Measurements from ENCODE around the gene ARMS2. TPM values are rescaled to one million over a fixed set of nuclear protein-coding genes. Genes with fewer than 3 reads are reported as not detected.

ARMS2 gene
- polyA plus RNA-seq, 3 donors: not detected

DNA sequence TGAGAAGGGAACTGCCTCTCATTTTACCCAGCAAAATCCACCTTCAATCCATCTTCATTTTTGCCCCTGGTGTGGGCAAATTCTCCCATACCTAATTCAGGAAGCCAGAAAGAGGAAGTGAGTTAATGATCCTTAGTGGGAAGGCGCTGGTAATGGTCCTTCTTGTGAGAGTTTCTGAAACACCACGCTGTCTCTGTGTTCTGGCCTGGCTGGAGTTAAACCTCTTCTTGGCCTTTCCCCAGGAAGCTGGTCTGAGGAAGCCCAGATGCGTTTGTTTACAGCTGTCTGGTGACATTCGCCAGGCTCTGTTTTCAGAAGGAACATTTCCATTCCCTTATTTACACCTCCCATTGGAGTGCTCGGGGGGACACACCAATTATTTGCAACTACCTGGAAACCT, 31.2 kb downstream of the ARMS2 start:
- H3K27ac ChIP-seq (ENCODE audit: low read depth, low read length): peak overlapping the region; percentile 13
- 21 to 42% (median 29%) methylated on average over 5 of the region's 5 CpGs for WGBS, 3 donors

DNA sequence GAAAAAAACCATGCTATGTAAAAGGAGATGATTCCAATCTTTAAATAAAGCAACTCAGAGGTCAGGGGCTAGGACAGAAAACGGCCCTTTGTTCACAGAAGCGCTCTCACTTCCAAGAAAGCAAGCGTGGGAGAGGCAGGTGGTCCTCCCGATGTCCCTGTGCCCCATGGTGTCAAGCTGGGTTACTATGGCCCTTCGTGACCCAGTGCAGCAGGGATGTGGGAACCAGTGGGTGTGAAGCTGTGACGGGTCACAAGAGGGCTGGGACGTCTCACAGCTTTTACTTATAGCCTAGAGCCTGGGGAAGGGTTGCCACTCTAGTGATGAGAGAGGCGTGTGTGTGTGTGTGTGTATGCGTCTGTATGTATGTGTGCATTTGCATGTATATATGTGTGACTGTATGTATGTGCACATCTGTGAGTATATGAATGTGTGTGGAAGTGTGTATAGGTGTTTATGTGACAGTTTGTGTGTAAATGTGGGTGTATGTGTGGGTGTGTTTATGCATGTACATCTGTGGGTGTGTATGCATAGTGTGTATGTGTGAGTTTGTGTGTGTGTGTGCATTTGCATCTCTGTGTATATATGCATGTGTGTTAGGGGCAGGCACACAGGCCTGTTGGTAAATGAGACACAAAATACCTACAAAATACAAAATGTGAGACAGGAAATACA, 32.1 kb downstream of the ARMS2 start:
- 77 to 88% (median 78%) methylated on average over 9 of the region's 9 CpGs for WGBS, 3 donors
- H3K27ac ChIP-seq (ENCODE audit: low read depth, low read length): no peak overlapping the region

DNA sequence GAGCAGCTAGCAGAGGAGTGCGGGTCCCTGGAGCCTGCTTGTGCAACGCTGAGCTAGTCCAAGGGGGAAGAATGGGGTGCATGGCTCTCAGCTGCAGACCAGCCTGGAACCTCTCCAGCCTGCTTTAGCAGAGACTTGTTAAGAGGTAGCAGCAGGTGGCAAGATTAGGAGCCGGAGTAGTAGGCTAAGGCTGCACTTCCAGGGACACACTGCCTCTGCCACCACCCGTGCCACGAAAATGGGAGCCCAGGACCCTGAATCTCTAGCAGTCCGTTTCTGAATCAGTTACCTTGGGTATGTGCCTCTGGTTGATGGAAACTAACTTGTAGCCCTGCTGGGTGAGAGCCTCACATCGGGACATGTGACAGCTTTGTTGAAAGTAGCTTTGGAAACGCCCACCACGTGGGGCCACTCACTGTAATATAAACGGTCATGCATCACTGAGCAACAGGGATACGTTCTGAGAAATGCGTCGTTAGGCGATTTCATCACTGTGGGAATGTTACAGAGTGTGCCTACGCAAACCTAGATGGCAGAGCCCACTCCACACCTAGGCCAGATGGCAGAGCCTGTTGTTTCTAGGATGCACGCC, 32.8 kb downstream of the ARMS2 start:
- H3K27ac ChIP-seq (ENCODE audit: low read depth, low read length): no peak overlapping the region
- 72 to 77% (median 76%) methylated on average over 16 of the region's 16 CpGs for whole genome bisulfite sequencing, 3 donors

DNA sequence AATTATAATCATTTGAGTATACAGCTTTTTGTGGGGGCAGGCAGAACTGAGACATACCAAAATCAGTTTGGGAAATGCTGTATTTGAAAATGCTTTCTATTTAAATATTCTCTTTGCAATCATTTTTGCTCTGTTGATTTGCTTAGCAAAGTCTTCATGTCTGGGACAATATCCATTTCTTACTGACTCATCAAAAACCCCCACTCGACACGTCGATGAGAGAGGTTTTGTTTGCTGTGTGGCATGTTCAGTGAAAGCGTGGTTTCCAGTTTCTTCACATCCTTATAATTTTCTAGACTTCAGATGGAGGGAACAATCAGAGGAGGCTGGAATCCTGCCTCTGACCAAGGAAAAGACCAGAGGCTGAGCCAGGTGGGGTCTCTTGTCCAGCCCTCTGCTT, 35.8 kb downstream of the ARMS2 start:
- H3K27ac ChIP-seq (ENCODE audit: low read depth, low read length): no peak overlapping the region
- WGBS, 3 donors: 68 to 87% (median 72%) methylated on average over 4 of the region's 4 CpGs

DNA sequence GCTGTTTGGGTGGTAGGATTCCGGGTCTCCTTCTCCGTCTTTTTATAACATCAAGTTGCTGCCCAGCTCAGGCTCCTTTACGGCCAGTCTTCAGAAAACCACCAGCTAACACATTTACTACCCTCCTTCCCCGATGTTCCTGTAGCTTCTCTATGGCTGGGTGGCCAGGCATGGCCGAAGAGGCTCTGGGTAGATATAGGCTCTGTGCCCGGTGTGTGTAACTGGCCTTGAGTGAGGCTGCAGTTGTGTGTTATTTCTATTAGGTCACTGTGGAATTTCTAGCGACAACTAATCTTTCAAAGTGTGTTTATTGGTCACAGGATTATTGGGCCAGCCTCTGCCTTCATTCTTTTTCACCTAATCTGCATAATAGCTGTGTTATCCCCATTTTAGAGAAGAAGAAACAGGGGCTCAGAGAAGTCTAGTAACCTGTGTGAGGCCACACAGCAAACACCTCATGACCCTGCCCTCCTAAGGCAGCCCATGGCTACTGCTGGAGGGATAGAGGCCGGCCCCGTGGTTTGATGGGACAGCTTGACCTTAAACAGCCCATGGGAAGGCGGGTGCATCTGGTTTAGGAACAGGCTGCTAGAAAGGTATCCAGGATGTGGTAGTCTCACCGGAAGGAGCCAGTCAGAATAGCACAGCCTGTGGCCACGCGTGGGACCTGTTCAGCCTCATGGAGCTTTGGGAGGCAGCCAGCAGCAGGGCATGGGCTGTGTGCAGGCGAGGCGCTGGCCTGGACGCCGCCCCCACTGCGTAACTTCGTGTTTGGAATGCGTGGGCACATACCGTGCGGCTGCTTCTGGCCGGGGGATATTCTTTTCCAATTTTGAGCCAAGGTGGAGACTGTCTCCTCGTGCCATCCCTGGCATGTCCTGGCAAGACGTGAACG, 36.6 kb downstream of the ARMS2 start:
- 76 to 82% (median 77%) methylated on average over 26 of the region's 26 CpGs for WGBS, 3 donors
- H3K27ac ChIP-seq (ENCODE audit: low read depth, low read length): no peak overlapping the region

DNA sequence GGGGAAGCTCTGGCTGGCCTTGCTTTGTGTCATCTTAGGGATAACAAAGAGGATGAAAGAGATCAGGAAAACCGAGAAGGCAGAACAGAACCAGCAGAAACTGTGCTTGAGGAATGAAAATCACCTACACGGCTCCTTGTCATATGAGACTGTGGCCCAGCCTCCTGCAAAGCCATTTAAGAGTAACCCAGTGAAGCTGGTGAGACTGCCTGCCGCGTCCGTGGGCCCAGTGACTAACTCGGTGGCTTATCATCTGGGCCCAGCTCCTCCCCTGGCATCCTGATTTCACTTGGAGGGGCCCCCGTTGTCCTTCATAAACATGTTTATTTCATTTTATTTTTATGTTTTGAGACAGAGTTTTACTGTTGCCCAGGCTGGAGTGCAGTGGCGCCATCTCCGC, 37.6 kb downstream of the ARMS2 start:
- no peak overlapping the region for H3K27ac ChIP-seq (ENCODE audit: low read depth, low read length)
- WGBS, 3 donors: 79 to 86% (median 85%) methylated on average over 9 of the region's 9 CpGs

DNA sequence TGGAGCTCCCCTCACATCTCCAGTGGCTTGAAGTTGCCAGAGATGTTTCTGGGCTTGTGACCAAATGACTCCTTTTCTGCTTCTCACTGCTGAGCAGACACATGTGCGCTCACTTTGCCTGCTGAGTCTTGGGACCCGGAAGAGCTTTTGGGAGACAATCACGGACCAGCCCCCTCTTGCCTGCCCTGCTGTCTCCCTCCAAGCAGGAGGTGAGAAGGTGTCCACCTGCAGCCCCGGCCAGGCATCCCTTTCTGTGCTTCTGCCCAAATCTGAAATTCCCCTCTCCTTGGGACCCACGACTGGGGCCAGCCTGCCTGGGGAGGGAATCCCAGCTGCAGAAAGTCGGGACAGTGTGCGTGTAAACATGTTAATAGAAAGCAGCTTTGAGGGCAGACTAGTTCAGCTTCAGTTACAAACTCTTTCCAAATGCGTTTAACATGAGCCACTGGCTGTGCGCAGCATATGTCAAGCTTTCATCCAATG, 38.6 kb downstream of the ARMS2 start:
- no peak overlapping the region for H3K27ac ChIP-seq (ENCODE audit: low read depth, low read length)
- WGBS, 3 donors: 59 to 82% (median 63%) methylated on average over 9 of the region's 9 CpGs

DNA sequence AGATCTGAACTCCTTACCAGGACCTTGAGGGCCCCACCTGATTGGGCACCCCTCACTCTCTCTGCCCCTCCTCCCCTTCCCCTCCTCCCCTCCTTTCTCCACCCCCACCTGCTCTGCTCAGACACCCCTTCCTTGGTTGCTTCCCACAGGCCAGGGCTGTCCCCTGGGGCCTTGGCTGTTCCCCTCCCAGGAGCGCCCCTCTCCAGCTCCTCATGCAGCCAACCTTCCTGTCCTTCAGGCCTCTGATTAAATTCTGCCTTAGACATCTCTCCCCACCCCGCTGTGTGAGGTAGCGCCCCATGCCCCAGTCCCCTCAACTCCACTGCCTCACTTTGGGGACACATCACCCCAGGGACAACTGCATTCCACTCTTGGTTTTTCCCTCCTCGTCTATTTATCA, 39.3 kb downstream of the ARMS2 start:
- H3K27ac ChIP-seq (ENCODE audit: low read depth, low read length): no peak overlapping the region
- 77 to 95% (median 88%) methylated on average over 4 of the region's 4 CpGs for WGBS, 3 donors

DNA sequence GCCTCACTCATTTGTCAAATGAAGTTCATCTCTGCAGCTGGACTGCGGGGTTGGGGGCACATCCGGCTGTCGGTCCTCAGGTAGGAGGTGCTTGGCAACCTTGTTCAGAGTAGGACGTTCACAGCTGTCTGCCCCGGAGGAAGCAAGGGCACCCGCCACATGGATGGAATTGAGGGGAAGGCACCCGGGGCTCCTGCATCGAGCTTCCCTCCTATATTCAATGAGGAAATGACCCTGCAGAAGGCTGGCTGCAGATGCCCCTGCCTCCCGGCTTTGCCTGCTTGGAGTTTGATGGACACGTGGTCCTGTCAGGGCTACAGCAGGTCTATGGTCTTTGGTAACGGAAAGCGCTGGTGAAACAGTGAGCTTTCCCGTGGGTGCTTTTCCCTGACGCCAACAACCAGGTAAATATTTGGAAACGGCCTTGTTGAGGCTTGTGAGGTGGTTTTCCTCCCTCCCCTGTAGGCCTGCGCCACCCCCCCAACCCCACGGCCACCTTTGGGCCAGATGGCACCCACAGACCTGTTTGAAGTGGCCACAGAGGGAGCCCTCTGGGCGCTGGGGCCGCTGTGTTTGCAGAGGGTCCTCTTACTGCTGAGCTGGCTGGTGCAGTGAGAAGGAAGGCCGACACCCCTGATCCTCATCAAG, 39.8 kb downstream of the ARMS2 start:
- WGBS, 3 donors: 79 to 91% (median 80%) methylated on average over 20 of the region's 20 CpGs
- no peak overlapping the region for H3K27ac ChIP-seq (ENCODE audit: low read depth, low read length)

DNA sequence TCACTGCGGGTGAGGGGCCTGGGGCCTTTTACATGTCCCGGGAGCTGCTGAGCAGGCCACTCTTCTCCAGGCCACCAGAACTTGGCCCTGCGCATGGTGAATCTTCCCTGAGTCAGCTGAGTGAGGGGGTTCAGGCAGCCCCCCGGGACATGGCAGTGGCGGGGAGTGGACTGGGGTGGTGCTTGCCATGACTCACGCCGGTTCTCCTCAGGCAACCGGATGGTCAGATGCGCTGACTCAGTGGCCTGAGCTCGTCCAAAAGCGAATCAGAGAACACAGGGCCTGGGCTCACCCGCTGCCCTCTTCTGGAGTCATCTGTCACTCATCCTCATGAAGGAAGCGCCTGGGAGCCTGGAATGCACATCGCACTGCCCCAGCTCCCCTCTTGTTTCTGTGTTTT, 40.4 kb downstream of the ARMS2 start:
- WGBS, 3 donors: 63 to 88% (median 70%) methylated on average over 14 of the region's 14 CpGs
- H3K27ac ChIP-seq (ENCODE audit: low read depth, low read length): no peak overlapping the region

DNA sequence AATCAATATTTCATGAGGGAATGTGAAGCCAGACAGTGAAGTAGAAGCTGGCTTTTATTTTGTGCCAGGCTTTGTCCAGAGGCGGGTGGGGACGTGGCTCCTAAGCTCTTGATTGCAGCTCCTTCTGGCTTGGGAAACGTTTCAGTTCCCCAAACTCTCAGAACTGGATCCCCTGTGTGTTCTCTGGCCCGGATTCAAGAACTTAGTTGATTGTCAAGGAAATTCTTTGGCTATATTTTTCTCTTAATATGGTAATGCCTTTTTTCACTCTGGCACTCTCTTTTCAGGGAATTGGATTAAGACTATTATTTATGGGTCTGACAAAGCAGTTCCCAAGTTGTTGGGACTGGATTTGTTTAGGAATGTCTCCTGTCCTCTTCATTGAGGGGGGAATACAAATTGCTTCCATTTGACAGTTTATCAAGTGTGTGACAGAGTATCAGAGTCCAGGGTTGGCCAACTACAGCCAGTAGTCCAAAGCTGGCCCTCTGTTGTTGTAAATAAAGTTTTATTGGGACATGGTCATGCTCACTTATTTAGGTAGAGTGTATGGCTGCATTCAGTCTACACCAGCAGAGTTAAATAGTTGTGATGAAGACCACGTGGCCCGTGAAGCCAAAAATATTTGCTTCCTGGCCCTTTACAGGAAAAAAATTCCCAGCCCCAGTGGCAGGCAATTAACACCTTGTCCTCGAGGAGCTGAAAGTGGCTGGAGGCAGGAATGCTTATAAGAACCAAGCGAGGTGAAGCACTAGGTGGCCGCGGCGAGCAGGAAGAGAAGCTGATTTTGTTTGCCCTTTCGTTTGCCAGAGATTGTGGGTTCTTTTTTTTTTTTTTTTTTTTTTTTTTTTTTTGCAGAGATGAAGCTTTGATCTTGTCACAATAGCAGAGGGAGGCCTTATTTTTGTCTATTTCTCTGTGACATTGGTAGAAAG, 41.2 kb downstream of the ARMS2 start:
- WGBS, 3 donors: 32 to 59% (median 41%) methylated on average over 12 of the region's 12 CpGs

DNA sequence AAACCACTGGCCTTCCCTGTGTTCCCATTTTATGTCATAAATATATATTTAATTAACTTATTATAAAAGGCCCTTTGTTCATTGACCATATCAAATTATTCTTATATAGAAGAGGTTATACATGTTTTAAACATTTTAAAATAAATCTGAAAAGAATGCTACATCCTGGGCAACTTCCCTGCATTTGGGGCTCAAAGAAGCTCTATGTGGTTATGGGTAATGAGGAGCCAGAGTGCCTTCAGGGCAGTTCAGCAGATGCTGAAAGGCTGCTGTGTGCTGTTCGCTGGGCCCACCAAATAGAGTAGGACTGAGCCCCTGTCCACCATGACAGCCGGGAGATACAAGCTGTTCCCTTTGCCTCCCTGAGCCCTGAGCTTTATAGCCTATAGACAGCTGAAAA, 42.8 kb downstream of the ARMS2 start:
- WGBS, 3 donors: 96 to 100% (median 98%) methylated on average over 2 of the region's 2 CpGs
- H3K27ac ChIP-seq (ENCODE audit: low read depth, low read length): no peak overlapping the region

More for the DNA sequence above, 41.2 kb downstream of the ARMS2 start:
- H3K27ac ChIP-seq (ENCODE audit: low read depth, low read length): no peak overlapping the region

DNA sequence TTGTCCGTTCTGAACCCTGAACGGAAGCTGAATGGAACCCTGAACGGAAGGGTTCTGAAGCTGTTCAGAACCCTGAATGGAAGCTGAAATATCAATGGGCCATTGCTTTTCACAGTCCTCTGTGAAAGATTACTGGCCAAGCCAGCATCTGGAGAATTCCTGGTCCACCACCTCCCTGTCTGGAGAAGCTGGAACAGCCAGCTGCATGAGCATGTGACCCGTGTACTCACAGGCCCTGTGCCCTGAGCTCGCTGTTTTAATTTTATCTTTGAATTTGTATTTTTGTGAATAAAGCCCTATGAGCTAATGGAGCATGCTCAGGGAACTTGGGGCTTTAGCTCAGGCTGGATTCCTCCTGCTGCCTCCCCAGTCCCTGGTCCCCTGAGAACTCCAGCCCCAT, 44.1 kb downstream of the ARMS2 start:
- no peak overlapping the region for H3K27ac ChIP-seq (ENCODE audit: low read depth, low read length)
- WGBS, 3 donors: 57 to 90% (median 72%) methylated on average over 5 of the region's 5 CpGs

DNA sequence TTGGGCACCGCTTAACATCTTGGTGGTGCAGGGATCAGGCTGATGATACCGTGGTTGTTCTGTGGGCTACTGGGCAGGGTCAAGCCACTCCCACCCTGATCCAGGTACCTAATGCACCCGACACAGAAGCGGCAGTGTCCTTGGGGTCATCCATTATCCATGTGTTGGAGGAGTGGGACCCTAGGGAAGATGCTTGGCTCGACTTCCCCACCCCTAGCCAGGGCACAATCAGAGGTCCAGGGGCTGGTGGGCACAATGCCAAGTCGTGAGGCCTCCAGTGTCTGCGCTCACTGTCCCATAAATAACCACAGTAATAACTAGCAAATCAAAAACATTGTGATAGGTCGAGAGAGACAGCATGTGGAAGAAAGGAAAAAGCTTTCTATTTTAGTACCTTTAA, 44.6 kb downstream of the ARMS2 start:
- WGBS, 3 donors: 58 to 76% (median 66%) methylated on average over 8 of the region's 8 CpGs
- H3K27ac ChIP-seq (ENCODE audit: low read depth, low read length): no peak overlapping the region

DNA sequence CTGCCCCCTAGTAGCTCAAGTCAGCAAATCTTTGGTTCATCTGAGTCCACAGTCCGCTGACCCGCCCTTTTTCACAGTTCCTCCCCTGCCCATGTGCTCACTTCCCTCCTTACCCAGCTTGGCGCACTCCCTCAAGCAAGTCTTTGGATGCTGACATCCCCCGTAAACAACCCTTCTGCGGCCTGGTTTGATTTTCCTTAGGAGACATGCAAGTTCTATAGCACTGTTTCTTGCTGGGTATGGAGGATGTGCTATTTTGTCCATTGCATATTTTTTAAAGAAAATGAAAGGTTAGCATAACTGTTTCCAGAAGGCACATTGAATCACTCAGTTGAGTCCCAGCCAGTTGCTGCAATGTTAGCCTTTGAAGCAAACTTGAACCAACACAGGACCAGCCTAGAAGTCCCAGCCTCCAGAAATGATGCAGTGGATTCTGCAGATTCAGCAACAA, 45.1 kb downstream of the ARMS2 start:
- no peak overlapping the region for H3K27ac ChIP-seq (ENCODE audit: low read depth, low read length)
- WGBS, 3 donors: 37 to 62% (median 38%) methylated on average over 5 of the region's 5 CpGs

DNA sequence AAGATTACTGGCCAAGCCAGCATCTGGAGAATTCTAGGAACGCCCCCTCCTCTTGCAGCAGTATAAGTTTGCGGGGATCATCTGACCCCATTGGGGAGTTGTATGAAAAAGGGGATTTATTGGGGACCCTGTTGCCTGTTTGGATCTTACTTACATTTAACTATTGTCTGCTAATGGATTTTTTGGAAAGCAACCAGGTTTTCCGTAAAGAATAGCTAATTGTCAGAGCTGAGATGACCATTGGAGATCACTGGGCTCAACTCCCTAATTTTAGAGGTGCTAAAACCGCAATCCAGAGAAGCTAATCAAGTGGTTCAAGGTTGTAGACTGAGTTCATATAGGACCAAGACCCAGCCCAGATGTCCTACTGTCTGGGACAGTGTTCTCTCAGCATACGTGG, 45.7 kb downstream of the ARMS2 start:
- 66 to 72% (median 68%) methylated on average over 5 of the region's 5 CpGs for WGBS, 3 donors
- no peak overlapping the region for H3K27ac ChIP-seq (ENCODE audit: low read depth, low read length)

DNA sequence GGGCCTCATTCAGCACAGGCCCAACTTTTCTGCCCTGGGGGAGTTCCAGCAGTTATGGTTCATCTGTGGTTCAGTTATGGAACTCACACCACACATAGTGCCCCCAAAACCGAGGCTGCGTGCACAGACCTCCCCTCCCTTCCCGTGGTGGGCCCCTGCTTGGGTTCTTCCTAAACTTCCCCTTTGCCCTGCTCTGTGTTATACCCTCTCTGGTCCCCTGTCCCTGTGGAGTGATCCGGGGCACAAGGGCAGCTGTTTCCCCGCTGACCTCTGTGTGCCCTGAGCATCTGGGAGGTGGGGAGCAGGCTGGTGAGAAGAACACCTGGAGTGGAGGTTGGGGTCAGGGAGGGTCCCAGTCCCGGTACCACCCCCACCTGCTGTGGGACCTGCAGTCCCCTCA, 46.3 kb downstream of the ARMS2 start:
- WGBS, 3 donors: 78 to 88% (median 83%) methylated on average over 6 of the region's 6 CpGs
- H3K27ac ChIP-seq (ENCODE audit: low read depth, low read length): no peak overlapping the region

DNA sequence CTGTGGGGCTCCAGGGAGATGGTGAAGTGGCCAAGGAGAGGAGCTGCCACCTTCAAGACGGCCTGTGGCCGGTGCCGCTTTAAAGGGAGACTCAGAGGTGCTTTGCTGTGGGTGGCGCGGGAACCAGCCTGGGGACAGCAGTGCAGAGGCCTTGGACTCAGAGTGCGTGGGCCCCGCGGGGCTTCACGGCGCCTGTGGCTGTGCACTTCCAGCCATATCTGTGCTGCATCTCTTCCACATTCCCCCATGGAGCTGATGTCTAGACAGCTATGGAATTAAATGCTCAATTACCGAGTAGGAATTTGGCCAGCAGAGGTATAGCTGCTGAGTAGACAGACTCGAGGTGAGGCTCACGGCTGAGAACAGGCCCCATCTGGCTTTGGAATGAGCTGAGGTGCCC, 48.6 kb downstream of the ARMS2 start:
- no peak overlapping the region for H3K27ac ChIP-seq (ENCODE audit: low read depth, low read length)

More for the DNA sequence above, 48.6 kb downstream of the ARMS2 start:
- 90 to 93% (median 92%) methylated on average over 13 of the region's 13 CpGs for WGBS, 3 donors

Data from adipose tissue (tissue), 3 donors.